UCSD-AML1 (cell line): ENCODE measurements around the gene CCDC9.
"Not testable (repeated sequence)": the region's sequence is repeated elsewhere in the genome, so short reads cannot be mapped to it uniquely, and the experiment has no call there.

Source experiments
- DNase-seq: peaks from one replicate; lab custom pipeline; 2025; ENCODE audit not compliant: unreplicated experiment; lab: John Stamatoyannopoulos, UW

The CCDC9 gene

GRCh38 chr19:47258895-47259555 lies 2.7 kb downstream of the CCDC9 start:
- DNase-seq, result no peak

- DNase-seq, result no peak
Measured at GRCh38 chr19:47260476-47260875, 4.2 kb downstream of the CCDC9 start.

GRCh38 chr19:47261946-47262793 lies 5.8 kb downstream of the CCDC9 start:
- DNase-seq, result not testable (repeated sequence)

GRCh38 chr19:47264629-47265028 lies 8.3 kb downstream of the CCDC9 start:
- no peak for DNase-seq

GRCh38 chr19:47266401-47266941 lies 10.1 kb downstream of the CCDC9 start:
- no peak for DNase-seq

- no peak for DNase-seq
Measured at GRCh38 chr19:47267350-47267759, 11.0 kb downstream of the CCDC9 start.

- DNase-seq, result no peak
Measured at GRCh38 chr19:47268028-47268427, 11.7 kb downstream of the CCDC9 start.

- no peak for DNase-seq
Measured at GRCh38 chr19:47269596-47269995, 13.3 kb downstream of the CCDC9 start.

GRCh38 chr19:47270408-47270807 lies 14.1 kb downstream of the CCDC9 start:
- no peak for DNase-seq

- DNase-seq, result no peak
Measured at GRCh38 chr19:47271949-47272348, 15.6 kb downstream of the CCDC9 start.

GRCh38 chr19:47272448-47273312 lies 16.4 kb downstream of the CCDC9 start:
- DNase-seq, result no peak

- peak; percentile 91 for DNase-seq
Measured at GRCh38 chr19:47273313-47274070, 17.2 kb downstream of the CCDC9 start.

- peak; percentile 94 for DNase-seq
Measured at GRCh38 chr19:47274071-47274890, 18.0 kb downstream of the CCDC9 start, which contains the start of gene INAFM1. INAFM1 (plus strand) TSS chr19:47274885; CDS start chr19:47274920, 35 bp downstream.

GRCh38 chr19:47274891-47275761 lies 18.8 kb downstream of the CCDC9 start:
- DNase-seq, result no peak

- DNase-seq, result no peak
Measured at GRCh38 chr19:47275791-47276461, 19.6 kb downstream of the CCDC9 start.

- not testable (repeated sequence) for DNase-seq
Measured at GRCh38 chr19:47276513-47276912, 20.2 kb downstream of the CCDC9 start.

GRCh38 chr19:47280183-47280797 lies 24.0 kb downstream of the CCDC9 start:
- peak; percentile 45 for DNase-seq
